Suprapubic skin (tissue), 3 donors: ENCODE results near the gene CRYBA1.

ENCODE experiments used
- EP300 ChIP-seq: sonication (generic); formaldehyde crosslinking; IDR thresholded peaks from one replicate; pipeline ENCODE4 v1.6.1; 2017; ENCODE audit warnings: antibody characterized with exemption
- POLR2A ChIP-seq, 2 donors: fragments of 450-650 bp; IDR thresholded peaks; one replicate each; pipeline ENCODE4 v1.6.1; 2017; ENCODE audit warnings: antibody characterized with exemption in 2 of 2, mild to moderate bottlenecking in 2 of 2, moderate library complexity in 2 of 2
- TF ChIP-seq, protein P1 (sequence below), 2 donors: fragments of 200-600 bp in 1 of 2; fragments of 450-650 bp in 1 of 2; sonication (generic) in 1 of 2; IDR thresholded peaks; one replicate each; pipeline ENCODE4 v1.5.1; 2016 to 2019; ENCODE audit warnings: antibody characterized with exemption in 2 of 2, mild to moderate bottlenecking in 1 of 2, moderate library complexity in 1 of 2

DNA sequence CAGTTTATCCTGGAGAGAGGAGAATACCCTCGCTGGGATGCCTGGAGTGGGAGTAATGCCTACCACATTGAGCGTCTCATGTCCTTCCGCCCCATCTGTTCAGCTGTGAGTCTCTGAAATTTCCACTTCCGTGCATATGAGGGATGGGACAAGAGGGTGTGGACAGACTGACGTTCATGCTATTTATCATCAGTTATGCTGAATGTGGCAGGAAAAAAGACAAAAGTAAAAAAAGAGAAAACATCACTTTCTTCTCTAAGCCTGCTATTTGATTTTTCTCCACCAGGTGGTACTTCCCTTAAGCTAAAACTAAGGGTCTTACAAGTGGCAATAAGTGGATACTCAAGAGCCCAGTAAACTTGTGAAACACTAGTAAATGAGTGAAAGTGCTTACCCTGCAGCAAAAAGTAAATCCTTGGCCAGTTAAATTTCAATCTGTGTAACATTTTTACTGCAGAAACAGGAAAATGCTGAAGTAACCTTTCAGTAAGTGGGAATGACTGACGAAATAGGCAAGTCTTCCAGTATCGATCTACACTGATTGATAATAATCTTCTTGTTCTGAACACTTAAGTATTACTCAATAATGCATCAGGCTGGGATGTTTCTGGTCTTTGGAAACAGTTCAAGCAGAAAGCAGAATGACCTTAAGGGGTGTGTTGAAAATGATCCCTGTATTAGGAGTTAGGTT is 5.6 kb downstream of the CRYBA1 start:
- TF ChIP-seq, protein P1, sequence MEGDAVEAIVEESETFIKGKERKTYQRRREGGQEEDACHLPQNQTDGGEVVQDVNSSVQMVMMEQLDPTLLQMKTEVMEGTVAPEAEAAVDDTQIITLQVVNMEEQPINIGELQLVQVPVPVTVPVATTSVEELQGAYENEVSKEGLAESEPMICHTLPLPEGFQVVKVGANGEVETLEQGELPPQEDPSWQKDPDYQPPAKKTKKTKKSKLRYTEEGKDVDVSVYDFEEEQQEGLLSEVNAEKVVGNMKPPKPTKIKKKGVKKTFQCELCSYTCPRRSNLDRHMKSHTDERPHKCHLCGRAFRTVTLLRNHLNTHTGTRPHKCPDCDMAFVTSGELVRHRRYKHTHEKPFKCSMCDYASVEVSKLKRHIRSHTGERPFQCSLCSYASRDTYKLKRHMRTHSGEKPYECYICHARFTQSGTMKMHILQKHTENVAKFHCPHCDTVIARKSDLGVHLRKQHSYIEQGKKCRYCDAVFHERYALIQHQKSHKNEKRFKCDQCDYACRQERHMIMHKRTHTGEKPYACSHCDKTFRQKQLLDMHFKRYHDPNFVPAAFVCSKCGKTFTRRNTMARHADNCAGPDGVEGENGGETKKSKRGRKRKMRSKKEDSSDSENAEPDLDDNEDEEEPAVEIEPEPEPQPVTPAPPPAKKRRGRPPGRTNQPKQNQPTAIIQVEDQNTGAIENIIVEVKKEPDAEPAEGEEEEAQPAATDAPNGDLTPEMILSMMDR (IDR thresholded peaks at IDR 0.05), result peak; percentile 7 to 21
- TF ChIP-seq EP300 (no peak), POLR2A (IDR thresholded peaks at IDR 0.05) (no peak)
